Hematopoietic multipotent progenitor cell treated with erythropoietin and hydrocortisone succinate and interleukin-3 and kit ligand, for 15 days (in vitro differentiated cells): ENCODE measurements around the gene HIGD1C.
"Not testable (repeated sequence)": the region's sequence is repeated elsewhere in the genome, so short reads cannot be mapped to it uniquely, and the experiment has no call there.

Source experiments
- DNase-seq: peaks from one replicate; pipeline ENCODE4 v3.0.0-alpha.2; 2015; ENCODE audit warnings: low spot score

The HIGD1C gene

DNA sequence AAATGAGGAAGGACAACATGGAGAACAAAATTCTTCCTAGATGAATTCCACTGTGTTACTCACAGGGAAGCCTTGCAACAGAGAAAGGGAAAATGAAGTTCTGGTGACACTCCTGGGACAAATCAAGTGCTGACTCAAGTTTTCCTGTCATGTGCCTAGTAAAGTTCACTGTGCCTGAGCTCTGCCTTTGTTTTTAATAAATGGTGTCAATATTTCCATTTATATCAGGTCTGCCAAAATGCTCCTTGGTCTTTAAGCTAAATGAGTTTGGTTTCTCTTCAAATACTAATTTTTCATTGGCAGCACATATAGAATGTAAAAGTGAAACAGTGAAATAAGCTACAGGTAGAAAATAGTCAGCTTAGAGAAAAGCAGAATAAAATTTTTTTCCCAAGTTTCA, 33.0 kb downstream of the HIGD1C start:
- no peak for DNase-seq

DNA sequence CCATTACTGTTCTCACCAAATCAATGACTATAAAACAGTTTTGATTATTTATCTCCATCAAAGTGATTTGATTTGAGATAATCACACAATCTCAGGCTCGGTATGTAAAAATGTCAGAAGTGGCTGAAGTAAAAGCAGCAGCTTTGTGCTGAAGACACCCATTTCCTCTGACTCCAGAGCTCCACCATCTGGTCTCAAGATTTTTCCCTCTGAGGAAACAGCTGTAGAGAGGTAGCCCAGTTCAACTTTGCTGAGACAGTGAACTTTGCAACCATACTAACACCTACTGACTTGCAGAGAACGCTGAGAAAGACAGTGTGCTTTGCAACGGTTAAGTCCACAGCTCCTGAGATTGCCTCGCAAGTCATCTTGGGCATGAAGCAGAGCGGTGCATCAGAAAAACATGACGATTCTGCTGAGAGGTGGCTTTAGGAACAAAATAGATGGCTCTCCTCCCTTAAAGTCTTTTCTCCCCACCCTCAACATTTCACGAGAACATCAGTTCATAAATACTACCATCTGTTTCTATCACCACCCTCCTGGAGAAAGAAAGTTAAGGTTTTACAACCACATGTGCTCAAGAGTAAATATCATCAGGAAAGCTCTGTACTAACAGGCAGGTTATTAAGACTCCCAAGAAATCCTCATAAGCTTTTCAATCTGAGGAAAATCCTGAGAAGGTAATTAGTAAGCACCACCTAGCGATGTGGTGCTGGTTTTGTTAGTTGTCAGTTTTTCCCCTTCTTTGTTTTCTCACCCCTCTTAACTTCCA, 34.8 kb downstream of the HIGD1C start:
- DNase-seq, result peak; percentile 49

DNA sequence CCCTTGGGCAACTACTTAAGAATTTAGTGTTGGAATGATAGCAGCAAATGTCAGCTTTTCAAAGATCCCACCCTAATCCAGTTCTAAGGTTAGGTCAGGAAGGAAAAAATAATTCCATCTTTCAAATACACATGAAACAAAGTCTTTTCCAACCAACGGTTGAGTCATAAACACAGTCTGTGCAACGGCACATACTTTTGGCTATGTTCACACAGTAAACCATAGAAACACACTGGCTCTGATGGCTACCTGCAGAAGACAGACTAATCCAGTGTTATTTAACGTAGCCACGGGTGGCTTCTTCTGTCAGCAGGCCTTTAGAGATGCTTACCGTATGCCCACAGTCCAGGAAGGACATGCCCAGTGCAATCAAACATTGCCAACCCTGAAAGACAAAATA, 35.7 kb downstream of the HIGD1C start:
- DNase-seq, result no peak

DNA sequence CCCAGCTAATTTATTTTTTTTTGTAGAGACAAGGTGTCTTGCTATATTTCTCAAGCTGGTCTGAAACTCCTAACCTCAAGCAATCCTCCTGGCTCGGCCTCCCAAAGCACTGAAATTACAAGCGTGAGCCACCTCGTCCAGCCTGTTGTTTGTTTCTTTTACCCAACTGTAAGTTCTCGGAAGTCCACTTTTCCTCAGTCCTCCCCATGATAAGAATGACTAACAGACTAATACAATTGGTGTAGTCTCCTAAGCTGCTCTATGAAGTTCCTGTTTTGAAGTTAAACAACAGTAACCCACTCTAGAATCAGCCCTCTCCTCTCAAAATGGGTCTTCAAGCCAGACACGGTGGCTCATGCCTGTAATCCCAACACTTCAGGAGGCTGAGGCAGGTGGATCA, 36.5 kb downstream of the HIGD1C start:
- DNase-seq, result no peak

DNA sequence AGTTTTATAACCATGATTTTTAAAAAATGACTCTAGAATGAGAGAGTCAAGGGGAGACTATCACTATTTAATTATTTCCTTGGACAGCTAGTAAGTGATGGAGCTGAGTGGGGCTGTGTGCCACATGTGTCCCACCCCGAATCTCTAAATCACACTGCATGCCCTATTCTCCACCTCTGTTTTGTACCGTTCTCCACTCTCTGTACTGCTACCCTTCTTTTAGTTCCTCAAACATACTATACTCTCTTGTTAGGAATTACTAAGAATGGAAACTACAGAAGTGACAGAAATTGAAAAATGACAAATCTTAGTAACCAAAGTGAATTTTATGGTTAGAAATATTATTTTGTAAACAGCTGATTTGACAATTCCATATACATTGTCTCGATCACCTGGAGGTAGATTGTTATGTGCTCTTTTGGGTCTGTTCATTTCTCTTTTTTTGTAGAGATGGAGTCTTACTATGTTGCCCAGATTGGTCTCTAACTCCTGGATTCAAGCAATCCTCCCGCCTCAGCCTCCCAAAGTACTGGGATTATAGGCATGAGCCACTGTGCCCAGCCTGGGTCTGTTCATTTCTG, 37.9 kb downstream of the HIGD1C start:
- DNase-seq, result no peak

DNA sequence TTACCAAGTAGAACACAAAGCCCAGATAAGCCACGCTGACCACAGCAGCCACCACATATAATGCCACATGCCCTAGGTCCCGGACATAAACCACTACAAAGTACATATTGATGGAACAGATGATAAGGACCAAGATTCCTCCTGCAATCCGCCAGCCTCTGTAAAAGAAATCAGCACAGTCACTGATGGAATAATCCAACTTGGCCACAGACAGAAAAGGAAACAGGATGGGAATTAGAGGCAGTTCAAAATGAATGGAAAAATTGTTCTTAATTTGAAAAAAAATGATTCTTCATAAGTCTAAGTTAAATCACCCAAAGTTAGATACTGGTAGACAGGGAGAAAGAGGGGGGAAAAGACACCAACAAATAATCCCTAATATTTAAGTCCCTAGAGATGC, 38.4 kb downstream of the HIGD1C start:
- no peak for DNase-seq

DNA sequence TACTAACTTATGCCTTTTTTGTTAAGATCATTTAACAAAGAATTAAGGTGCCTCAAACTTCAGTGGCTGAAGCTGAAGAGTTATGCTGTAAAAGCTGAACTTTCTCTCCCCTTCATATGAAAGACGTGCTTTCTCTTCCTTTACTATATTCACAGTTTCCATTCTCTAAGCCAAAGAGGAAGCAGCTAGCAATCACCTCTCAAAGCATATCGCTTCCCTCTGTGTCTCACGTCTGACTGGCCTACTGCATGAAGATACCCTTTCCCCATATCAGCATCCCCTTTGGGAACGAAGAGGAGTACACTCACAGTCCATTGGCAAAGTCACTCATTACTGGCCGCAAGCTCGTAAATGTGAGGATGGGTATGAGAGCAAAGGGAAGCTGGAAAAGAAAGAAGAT, 38.9 kb downstream of the HIGD1C start:
- no peak for DNase-seq

DNA sequence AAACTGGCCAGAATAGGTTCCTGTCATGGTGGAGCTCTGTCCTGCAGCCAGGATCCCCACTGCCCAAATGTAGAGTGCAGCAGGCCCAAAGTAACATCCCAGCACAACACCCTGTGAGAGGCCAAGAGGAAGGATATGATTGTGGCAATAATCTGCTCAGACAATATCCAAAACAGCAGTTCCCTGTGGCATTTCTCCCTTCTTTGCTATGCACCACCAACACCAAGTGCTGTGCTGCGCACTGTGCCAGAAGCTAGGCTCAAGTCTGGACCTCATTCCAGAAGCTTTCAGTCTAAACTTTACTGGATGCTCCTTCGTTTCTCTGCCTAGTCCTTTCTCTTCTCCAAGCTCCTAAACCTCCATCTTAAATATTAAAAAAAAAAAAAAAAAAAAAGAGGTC, 40.5 kb downstream of the HIGD1C start:
- no peak for DNase-seq

DNA sequence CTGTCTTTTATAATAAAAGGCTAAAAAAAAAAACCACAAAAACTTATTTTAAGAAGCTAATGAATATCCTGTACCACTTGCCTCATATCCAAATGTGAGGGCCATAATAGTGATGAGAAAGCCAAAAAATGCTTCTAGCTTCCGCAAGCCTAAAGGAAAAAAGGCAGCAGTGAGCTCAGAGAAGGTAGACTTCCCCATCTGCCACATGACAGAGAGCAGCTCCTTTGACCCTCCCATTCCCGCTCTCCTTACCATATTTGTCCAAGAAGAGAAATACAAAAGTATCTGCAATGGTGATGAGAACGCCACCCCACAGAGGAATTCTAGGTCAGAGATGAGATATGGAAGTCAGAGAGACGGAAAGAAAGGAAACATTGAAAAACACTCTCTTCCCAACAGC, 46.7 kb downstream of the HIGD1C start:
- no peak for DNase-seq

DNA sequence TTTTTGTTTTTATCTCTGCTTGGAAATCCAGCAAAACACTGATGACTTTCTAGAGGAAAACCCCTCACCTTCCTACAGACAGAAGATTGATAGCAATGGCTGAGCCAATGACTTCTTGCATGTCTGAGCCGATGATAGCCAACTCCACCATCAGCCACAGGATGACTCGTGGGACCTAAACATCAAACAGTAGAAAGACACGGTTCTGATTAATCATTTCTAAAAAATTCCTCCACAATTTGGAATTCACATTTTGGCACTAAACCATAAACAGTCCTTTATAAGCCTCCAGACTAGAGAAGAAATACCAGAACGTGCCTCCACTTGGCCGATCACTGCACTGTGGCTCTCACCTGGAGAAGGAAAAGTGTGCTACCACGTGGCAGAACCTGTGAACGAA, 47.9 kb downstream of the HIGD1C start:
- DNase-seq, result no peak

DNA sequence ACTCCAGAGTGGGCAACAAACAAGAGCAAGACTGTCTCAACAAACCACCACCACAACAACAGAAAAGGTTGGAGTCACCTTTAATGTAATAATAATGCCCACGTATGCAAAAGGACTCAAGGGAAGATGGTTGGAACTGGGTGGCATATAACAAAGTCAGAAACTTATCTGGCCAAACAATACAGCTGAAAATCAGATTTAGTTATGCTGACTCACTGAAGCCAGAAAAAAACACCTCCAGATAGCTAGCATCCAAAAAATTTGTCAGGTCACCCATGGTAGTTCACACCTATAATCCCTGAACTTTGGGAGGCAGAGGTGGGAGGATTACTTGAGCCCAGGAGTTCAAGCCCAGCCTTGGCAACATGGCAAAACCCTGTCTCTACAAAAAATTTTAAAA, 49.5 kb downstream of the HIGD1C start:
- no peak for DNase-seq

DNA sequence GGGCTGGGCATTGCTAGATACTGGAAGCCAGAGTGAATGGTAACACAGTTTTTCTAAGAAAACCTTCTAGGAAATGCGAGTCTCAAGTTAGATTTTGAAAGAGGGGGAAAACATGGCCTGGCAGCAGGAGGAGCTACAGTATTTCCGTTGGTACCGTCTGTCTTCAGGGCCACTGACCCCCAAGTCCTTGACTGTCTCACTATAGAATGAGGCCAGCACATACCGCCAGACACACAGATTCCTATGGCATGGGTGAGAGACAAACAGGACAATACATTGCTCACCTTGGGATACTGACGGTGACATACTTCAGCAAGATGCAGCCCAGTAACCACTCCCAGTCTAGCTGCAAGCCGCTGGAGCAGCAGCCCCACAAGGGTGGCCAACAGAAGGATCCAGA, 52.2 kb downstream of the HIGD1C start:
- DNase-seq, result no peak

DNA sequence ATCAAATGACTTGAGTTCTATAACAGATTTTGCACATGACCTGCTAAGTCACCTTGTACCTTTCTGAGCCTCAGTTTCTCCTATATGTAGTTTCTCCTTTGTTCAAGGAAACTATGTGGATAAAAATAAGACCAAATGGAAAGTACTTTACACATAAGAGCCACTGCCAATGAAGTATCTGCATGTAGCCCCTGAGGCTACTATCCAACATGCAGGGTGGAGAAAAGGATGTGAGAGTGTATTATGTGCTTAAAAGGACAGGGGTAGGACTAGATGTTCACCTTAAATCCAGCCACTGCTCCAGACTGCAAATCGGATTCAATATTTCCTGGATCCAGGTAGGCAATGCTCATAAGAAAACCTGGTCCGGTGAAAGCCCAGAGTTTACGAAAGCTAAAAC, 52.7 kb downstream of the HIGD1C start:
- no peak for DNase-seq

DNA sequence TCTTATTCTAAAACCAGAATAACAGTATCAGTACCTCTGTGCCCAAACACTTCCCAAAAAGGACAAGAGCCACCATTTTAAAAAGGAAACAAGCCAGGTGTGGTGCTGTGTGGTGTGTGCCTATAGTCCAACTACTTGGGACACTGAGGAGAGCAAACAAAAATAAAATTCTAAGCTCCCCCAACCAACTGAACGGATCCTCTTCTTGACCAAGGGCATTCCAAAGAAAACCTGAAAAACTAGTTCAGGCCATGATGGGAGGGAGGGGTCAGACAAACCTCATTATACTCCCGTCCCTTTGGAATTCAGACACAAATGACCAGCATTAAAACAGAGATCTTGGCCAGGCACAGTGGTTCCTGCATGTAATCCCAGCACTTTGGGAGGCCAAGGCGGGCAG, 53.3 kb downstream of the HIGD1C start:
- no peak for DNase-seq

DNA sequence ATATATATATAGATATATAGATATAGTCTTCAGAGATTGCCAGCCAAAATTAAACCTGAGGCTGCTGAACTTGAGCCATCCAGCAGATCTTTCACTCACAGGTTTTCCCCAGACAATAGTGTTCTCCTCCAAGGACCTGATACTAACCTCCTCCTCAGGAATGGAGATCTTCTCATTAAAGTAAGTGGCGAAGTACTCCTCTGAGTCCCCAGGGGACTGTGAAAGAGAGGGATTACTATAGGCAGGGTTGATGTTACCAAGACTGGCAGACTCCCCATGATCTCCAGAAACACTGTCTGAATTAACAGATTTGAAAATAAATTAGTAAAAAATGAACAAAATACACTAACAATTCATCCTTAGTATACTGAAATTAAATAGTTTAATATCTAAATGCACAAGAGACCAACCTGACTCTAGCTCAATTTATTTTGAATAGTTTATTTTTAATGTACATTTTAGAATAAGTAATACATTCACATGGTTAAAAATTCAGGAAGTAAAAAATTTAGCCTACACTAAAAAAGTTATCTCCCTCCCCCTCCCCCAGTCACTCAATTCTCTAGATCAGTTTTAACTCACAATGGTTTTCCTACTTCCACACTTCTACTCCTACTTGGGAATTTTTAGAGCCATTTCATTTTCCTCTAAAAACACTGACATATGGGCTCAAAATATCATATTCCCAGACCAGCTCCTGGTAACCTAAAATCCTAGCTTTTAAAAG, 56.1 kb downstream of the HIGD1C start:
- DNase-seq, result no peak

DNA sequence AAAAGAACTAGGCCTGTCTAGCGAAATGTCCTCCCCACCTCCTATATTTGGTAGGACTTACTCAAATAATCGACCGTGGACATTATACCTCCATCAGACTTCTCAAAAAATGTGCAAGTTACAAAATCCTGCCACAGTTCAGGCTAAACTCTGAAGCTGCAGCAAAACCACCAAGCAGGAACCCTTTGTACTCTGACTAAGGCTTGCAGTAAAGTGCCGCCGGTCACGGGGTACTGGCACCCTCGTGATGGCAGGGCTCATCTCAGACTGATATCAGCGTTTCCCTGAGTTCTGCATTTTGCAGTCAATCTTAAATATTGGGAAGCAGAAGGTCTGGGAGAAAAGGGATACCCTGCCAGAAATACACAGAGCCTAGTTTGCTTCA, 56.7 kb downstream of the HIGD1C start:
- no peak for DNase-seq

DNA sequence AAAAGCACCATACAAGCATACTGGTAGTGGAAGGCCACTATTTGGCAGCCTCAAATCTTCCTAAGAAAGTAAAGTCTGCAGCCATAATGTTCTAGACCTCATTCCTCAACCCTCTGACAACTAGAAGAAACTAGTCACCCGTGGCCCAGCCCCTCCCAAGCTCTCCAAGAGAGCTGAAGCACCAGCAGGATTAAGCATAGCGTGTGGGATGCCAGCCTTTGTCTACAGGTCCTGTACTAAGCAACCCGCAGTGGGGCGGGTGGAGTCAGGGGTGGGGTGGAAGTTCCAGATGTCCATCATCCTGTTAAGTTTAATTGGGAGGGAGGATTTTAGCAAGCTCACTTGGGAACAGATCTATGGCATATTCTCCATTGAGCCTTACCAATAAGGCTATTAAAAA, 59.6 kb downstream of the HIGD1C start:
- DNase-seq, result no peak

DNA sequence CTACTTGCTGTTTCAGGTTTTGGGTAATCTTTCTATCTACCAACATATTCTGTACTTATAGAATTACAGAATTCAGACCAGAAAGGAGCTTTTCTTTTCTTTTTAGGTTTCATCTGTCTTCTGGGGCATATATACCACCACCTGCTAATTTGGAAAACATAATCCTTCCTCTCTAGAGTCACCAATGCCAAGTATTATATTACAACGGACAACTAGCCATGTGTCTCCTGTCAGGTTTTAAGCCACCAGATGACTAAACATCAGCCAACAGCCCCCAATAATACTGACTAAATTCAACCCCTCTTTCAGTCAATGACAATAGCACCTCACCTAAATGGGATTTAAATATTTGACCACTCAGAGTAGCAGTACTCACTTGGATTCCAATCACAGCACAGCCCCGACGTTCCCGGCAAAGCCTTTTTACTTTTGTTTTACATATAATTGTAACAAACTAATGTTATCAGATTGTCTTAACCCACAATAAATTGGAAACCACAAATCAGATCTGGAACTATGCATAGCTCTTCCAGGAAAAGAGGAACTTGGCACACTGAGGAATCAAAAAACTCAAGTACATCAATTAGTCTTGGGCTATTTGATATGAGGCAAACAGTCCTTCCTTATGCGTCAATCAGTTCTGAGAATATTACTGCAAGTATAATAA, 60.4 kb downstream of the HIGD1C start:
- no peak for DNase-seq

DNA sequence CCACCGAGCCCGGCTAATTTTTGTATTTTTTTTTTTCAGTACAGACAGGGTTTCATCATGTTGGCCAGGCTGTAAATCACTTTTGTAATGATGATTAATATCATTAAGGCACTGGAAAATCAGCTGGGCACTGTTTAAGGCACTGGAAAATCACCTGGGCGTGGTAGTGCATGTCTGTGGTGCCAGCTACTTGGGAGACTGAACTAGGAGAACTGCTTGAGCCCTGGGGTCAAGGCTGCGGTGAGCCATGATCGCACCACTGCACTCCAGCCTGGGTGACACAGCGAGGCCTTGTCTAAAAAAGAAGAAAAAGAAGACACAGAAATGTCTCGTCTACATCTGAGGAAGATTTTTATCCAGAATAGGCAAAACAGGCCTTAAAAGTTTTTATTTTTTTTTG, 61.1 kb downstream of the HIGD1C start:
- no peak for DNase-seq

DNA sequence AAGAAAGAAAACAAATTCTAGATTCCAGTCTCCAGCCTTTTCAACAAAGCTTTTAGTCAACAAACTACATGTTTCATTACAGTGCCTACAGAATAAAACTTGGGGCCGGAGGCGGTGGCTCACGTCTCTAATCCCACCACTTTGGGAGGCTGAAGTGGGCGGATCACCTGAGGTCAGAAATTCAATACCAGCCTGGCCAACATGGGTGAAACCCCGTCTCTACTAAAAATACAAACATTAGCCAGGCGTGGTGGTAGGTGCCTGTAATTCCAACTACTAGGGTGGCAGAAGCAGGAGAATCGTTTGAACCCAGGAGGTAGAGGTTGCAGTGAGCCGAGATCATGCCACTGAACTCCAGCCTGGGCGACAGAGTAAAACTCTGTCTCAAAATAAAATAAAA, 62.1 kb downstream of the HIGD1C start:
- DNase-seq, result not testable (repeated sequence)

DNA sequence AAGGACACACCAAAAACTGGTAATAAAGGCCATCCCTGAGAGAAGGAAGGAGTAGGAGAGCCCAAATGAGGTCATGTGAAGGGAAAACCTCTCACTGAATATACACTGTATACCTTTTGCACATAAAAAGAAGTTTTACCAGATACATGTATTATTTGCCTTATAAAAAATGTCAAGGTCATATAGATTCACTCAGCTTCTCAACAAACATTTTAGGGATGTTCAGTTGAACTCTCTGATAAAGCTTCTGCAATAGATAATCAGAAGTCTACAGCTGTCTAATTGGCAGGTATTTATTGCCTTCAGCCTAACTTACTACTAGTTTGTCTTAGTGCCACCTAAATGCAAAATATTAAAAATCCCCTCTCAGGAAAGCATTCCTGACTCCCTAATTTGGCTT, 65.1 kb downstream of the HIGD1C start:
- peak; percentile 79 for DNase-seq

DNA sequence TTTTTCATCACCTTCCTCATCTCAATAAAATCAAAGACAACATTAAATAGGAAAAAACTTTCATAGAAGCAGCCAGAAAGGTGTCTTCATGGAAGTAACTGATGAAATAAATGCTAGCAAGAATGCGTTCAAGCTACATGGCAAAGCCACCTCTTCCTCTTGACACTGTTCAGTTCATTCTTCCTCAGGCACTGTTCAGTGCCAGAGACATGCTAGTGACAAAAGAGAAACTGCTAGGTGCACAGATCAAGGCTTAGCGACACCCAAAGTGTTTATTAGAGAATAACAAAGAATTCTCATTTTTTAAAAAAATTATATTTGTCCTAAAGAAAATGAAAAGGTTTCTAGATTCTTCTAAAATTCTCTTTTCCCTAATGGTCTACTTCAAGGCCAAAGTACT, 66.6 kb downstream of the HIGD1C start:
- DNase-seq, result peak; percentile 42

DNA sequence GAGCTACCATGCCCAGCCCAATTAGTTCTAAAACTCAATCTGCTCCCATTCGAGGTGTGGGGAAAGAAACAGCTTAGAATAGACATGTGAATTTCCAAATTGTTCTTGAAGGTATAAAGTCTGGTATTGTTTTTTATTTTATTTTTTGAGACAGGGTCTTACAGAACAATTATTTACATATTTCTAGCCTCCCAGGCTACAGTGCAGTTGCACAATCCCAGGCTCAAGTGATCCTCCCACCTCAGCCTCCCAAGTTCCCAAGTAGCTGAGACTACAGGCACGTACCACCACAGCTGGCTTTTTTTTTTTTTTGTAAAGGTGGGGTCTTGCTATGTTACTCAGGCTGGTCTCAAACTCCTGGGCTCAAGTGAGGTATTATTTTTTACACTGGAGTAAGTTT, 67.6 kb downstream of the HIGD1C start:
- DNase-seq, result no peak
